KG1 (cell line): ENCODE results near the gene SPAG17.

ENCODE experiments used
- DNase-seq: peaks from one replicate; lab custom pipeline; 2025; lab: John Stamatoyannopoulos, UW

Gene SPAG17

DNA sequence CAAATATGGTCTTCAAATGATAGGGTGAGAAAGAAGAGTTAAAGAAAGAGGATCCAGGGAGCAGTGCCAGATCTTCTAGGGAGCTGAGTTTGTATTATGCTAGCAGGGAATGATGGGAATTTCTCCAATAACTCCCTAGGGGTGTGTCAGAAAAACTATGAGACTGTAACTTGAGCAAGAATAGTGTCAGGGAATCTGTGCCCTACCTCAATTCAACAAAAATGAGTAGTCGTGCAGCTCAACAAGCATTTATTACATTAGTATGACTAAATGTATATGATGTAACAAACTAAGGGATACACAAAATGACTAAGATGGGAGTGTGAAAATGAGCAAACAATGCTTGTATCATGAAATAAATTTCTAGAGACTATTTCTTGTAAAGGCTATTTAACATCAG, 24.2 kb downstream of the SPAG17 start:
- DNase-seq: no peak

- DNase-seq: no peak
Measured at GRCh38 chr1:118159569-118159968, 25.5 kb downstream of the SPAG17 start.

DNA sequence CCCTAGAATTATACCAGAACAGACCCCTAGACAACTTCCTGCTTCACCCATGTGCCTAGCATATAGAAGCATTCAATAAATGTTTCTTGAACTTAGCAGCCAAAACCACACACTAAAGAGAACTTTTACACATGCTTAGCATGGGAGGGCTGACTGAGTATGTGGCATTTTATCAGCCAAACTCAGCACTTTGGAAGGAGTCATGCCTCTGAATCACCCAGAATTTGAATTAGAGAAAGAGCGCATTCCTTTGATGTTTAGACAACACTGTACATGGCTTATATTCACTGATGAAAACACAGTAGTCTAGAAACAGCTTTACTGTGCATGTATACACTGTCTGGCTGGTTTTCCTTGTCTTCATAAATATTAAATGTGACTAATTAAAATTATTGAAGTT, 26.1 kb downstream of the SPAG17 start:
- DNase-seq: no peak

GRCh38 chr1:118157506-118157905, 27.5 kb downstream of the SPAG17 start:
- no peak for DNase-seq

GRCh38 chr1:118155106-118155505, 29.9 kb downstream of the SPAG17 start:
- DNase-seq: no peak

- peak; percentile 2 for DNase-seq
Measured at GRCh38 chr1:118154220-118154619, 30.8 kb downstream of the SPAG17 start.

- DNase-seq: peak; percentile 9
Measured at GRCh38 chr1:118151312-118151937, 33.6 kb downstream of the SPAG17 start.

DNA sequence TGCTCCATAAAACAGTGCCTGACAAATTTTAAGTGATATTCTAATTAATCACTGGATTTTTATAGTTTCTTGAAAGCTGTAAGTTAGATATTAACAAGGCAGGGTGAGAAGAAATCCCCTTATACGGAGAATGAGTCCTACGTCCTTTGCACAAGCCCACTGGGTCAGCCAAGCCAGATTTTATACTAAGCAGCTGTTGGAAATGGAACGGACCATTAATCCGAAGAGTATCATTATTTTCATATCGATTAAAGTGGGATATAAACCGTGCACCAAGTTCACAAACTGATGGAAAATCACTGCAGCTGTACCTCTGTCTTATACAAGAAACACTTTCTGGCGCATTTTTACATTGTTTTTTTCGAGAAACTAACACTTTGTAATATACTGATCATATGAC, 35.2 kb downstream of the SPAG17 start:
- DNase-seq: no peak

GRCh38 chr1:118148034-118148433, 37.0 kb downstream of the SPAG17 start:
- no peak for DNase-seq

DNA sequence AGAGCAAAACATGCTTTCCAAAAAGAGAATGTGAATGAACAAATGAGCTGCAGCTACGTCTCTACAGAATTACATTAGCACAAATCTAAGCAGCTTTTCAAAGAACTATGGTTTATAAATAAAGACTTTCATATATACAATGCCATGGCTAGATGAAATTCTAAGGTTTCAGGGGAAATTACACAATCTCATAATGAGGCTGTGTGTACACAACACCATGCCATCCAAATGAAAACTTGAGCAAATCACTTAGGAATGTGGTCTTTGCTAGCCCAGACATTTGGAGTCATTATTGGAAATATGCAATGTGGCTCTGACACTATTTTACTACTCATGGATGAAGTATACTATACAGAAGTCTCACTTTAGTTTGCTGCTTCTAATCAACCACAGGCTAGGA, 37.5 kb downstream of the SPAG17 start:
- DNase-seq: no peak

DNA sequence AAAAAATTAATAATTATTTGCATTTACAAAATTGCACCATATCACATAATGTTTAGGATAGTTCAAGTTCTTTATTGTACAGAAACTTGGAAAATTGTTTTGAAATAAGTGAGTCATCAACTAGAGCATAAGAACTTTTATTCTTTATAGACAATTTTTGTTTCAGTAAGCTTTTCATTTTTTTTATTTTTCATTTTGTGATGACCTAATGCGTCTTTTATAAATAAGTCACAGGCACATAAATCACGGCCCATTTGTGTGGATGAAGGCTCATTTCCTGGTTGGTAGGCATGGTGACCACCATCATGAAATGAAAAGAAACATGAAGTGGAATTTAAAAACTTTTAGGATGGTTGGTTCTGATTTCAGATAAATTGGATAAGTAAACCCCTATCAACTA, 39.3 kb downstream of the SPAG17 start:
- DNase-seq: no peak

GRCh38 chr1:118144684-118145083, 40.3 kb downstream of the SPAG17 start:
- DNase-seq: no peak

DNA sequence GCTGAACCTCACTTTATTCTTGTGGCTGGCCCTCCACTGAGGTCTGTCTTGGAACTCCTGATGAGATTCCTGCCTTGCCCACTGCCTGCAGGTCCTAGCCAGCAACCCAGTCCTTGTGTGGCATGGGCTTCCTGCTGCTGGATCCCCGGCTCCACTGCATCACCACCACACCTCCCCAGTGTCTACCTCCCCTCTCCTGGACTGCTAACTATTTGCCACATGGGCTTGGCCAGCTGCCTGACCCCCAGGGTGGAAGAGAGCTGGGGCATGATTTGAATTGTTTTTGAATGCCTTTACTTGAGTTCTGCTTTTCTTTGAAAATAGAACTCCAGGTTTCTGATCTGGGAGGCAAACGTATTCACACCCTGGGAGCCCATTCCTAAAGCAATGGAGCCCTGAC, 41.2 kb downstream of the SPAG17 start:
- no peak for DNase-seq

DNA sequence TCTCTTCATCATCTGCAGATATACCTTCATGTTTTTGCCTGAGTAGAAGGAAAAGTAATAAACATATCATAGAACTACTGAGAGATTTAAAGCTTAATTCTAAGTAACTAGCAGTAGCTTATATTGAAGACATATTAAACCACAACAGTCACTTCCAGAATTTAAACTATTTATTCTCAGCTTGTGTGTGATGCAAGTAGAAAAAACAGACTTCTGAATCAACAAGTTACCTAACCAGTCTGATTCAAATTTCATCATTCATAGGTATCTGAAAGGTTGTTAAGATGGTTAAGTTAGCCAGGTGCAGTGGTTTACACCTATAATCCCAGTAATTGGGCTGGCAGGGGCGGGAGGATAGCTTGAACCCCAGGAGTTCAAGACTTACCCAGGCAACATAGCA, 41.9 kb downstream of the SPAG17 start:
- no peak for DNase-seq

DNA sequence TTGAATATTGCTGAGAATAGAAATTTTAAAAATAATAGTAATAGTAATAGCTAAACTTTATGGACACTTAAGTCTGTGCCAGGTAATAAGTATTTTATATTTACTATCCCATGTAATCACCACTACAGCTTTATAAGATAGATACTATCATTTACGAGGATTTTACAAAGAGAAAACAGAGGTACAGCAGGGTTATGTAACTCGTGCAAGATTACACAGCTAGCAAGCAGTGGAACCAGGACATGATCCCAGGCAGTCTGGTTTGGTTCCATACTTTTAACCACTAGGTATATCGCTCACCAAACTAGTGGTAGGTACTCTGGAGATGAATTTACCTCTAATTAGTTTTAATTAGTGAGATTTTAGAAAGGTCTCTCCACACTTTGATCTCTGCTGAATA, 42.5 kb downstream of the SPAG17 start:
- DNase-seq: no peak

GRCh38 chr1:118137900-118138299, 47.1 kb downstream of the SPAG17 start:
- no peak for DNase-seq

DNA sequence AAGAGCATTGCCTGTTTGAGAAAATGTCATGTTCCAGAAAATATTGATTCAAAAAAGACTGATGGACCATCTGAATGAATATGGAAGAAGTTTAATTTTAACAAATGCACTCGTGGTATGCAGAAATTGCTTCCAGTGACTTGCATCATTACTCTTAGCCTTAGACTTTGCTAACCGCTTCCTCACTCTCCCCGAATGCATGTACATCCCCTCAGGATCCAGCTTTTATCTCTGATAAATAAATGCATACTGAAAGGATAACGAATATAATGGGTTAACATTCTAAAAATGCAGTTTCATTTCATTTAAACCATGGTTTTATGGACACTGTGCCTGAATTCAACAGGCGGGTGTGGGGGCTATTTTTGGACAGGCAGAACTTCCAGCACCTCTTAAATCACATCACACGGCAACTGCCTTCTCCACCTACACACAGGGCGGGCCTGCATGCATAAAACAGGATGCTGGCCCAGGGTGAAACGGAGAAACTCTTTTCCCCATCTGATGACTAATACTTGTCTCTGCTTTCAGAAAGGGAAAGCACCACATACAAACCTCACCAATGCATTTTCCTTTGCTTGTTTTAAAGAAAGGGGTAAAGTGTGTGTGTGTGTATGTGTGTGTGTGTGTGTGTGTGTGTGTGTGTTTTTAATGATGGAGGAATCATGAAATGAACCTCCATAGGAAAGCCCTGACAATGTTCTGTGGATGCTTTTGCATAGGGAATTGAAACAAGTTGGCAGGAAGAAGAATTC, 48.7 kb downstream of the SPAG17 start:
- no peak for DNase-seq

DNA sequence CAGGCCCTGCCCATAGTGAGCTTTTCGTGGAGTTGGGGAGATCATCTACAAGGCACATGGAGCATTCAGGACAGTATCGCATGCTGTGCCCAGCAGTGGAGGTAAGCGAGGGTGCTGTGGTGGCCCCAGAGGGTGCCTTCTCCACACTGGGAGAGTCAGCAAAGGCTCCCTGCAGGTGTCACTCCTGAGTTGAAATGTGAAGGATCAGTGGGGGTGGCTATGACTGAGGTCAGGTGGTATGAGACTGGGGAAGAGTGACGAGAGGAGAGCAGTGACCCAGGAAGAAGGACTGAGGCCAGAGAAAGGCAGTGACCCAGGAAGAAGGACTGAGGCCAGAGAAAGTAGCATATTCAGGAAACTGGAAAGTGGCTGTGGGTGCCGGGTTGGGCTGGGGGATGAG, 53.0 kb downstream of the SPAG17 start:
- no peak for DNase-seq

DNA sequence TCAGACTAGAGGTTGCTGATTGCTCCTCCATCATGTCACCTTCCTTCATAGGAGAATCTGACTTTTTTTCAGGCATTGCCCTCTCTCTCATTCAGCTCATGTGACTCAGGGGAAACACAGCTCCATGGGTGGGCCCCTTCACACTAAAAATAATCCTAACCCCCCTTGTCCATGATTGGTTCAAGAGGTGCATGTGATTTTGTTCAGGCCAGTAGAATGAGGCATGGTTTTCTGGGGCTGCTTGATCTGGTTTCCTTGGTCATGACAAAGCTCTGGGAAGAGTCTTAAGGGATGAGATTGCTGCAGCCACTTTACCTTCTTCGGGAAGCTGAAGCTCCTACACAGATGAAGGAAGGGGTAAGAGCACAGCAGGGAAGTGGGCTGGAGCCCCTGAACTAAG, 56.3 kb downstream of the SPAG17 start:
- DNase-seq: no peak

DNA sequence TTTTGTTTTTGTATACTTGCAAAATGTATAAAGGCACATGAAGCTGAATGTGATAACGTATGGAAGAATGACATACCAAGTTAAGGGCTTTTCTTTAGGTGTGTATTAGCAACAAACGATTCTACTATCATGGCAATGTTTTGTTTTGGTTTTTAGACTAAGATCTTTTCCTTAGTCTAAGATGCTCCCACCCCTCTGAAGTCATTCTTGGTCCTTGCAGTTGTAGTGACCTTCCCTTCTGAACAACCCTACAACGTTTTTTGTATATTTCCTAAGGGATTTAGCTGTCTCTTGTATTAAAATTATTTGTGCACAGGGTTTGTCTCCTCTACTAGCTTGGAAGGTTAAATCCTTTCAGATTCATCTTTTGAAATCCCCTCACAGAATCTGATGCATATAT, 61.0 kb downstream of the SPAG17 start:
- DNase-seq: no peak

DNA sequence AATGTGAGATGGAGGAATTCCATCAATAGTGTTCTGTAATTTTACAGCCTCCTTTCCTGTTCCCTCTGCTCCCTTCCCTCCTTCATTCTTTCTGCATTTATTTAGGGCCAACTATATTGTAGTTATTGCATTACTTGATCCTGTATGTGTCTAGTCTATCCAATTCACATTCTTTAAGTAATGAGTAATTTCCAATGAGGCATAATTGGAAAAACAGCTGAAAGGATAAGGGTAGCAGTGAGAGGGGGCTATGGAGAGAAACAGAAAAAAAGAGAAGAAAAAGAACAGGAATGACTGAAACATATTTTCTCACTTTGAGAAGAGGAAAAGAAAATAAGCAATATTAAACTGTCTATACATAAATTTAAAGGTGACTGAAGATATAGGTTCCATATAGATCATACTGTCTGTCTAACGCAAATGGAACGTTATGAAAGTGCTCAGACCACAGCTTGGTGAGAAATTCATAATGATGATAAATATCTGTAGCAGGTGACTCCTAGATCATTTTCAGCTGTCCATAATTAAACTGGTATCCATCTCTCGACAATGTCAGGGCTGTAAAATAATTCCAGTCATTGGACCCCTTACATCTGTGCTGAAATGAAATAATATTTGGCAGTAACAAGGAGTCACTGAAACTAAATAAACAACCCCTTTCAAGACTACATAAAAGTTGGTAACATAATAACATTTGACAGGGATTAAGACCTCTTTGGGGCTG, 61.8 kb downstream of the SPAG17 start:
- no peak for DNase-seq

DNA sequence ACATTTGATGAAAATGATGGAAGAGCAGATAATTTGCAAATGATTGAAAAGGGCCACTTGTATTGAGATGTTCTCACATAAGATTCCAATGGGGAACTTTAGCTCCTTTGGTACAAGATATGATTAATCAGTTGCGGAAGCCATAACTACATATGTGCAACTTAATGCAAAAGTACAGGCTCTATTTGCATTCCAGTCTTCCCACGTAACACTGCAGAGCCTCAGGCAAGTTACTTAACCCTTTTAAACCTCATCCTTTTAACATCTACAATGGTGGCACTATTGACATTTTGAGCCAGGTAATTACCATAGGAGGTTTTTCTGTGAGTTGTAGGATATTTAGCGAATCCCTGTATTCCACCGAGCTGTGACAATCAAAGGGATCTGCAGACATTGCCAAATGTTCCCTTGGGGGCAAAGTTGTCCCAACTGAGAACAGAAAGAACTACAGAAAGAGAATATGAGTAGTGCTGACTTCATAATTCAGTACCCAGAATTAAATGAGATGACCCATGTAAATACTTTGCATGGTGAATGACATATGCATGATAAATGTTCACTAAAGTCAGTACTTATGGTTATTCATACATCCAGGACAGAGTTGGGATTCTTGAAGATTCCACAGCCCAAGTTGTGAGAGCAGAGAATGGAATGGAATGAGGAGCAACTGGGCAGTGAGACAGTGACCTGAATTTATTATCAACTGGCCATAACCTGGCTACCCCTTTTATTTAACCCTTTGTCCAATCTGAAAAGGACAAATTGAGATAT, 62.6 kb downstream of the SPAG17 start:
- DNase-seq: no peak
